ENCODE measurements around the gene CLK4.

Gene CLK4

DNA sequence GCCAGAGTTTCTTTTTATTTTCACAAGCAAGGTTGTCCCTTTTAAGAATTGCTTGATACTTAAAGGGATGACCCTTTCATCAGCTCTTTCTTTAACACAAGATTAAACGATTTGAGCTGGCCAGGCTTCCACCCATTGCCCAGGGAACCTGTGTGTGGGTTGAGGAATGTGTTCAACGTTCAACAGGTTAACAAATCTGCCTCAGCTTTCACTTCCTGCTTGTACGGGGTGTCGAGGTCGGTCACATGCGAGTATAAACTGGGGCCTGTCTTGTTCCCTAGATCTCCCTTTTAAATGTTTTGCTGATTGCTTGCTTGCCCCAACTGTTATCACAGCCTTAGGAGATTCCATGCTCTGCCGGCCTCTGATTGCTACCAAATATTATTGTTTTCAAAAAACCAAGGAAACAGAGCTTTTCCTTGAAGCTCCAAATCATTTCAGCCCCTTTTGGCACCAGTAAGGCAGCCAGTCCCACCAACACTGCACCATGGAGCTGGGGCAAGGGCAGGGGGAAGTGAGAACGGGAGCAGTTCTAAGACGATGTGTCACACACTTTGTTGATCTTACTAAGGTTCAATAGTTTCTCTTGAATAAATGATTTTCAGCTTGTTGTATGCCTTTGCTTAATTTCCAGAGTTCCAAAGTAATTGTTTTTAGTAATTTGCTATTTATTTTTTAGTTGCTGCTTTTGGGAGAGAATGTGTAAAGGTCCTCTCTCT lies 10.7 kb upstream of the CLK4 start:
- no peak for DNase-seq

DNA sequence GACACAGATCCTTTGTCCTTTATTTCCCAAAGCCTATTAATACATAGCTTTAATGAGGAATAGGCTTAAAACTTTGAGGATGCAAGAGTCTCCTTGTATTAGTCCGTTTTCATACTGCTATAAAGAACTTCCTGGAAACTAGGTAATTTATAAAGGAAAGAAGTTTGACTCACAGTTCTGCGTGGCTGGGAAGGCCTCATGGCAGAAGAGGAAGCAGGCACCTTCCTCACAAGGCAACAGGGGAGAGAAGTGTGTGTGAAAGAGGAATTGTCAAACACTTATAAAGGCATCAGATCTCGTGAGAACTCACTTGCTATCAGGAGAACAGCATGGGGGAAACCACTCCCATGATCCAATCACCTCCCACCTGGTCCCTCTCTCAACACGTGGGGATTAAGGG lies 5.4 kb upstream of the CLK4 start:
- DNase-seq = no peak

DNA sequence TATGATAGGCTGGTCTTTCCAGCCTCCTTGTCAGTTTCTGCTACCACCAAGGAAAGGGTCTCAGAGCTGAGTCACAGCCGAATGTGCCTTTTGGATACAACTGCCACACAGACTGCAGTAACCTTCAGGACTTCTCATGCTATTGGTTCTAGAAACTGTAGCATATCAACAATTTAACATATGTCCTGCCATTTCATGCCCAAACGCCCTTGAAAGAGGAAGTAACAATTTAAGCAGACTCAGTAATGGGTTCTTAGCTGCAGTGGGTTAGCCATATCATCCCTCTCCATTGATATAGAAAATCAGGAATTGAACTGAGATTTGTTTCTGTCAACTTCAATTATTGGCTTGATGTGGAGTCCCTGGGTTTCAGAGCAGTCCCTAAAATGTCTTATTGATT lies 4.1 kb upstream of the CLK4 start:
- DNase-seq = no peak

DNA sequence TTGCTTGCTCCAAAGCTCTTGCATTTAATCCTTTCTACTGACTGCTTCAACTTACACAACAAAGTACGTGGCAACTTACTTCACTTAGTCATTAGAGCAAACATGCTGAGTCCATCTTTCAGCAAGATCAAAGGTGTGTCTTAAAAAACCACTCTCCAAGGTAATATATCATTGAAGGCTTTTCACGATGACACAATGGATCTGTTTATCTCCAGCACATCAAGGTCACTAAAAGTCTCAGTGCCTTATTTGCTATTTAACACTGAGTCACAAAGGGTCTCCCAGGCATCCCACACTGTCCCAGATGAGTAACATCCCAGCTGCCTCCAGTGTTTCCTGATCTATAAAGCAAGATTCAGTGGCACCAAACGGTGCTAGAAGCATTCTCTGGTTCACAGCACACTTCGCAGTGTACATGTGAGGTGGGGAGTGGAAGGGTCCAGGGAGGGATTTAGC lies 3.7 kb upstream of the CLK4 start:
- DNase-seq = peak; percentile 45

DNA sequence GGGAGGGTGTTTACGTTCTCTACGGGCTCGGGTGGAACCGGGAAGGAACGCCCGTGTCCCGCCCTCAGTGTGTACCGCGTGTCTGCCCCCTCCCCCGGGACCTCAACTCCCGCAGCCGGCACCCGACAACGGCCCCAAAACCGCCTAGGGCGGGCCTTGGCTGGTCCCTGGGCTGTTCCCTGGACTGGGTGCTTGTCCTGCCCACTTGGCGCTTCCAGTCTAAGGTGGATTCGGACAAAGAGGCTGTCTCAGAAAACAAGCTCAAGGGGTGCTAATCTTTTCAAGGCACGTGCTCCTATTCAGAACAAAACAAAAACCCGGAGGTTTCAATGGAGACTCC lies 379 bp upstream of the CLK4 start:
- DNase-seq = no peak

GRCh38 chr5:178625679-178626483 lies 969 bp downstream of the CLK4 start:
- DNase-seq = peak; percentile 12

DNA sequence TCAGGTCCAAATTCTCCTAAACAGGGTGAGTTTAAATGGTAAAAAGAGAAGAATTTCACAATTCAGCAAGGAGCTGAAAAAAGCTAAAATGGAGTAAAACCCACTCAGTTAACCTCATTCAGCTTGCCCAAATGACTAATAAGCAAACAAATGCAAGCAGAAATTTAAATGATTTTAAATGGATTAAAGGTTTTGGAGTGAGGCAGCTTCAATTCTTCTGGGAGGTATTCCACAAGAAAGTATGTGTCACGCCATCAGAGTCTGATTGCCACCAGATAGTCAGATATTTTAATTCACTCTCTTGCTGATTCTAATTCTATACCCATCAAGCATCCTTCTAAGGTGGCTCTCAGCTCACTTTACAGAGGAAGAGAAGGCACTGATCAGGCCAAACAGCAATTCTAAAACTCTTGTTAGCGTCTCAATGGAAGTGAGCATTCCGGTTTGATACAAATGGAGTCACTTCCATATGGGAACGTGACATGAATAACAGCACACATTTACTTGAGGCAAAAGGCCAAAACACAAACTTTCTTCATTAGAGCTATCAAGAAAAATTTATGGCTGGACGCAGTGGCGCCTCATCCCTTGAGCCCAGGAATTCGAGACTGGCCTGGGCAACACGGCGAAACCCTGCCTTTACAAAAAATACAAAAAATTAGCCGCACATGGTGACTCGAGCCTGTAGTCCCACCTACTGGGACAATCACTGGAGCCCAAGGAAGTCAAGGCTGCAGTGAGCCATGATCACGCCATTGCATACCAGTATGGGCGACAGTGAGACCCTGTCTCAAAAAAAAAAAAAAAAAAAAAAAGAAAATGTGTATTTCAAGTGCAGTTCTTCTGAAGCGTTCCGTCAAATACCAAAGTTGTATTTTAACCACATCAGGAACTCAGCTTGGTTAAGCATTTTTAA lies 2.0 kb downstream of the CLK4 start:
- peak; percentile 27 for DNase-seq

GRCh38 chr5:178622679-178623247 lies 4.1 kb downstream of the CLK4 start:
- no peak for DNase-seq

GRCh38 chr5:178619390-178619789 lies 7.5 kb downstream of the CLK4 start:
- DNase-seq = no peak

GRCh38 chr5:178612299-178612698 lies 14.6 kb downstream of the CLK4 start:
- DNase-seq = no peak

- peak; percentile 27 for DNase-seq
These were observed 20.6 kb downstream of the CLK4 start for GRCh38 chr5:178606269-178606668.

GRCh38 chr5:178605788-178606187 lies 21.1 kb downstream of the CLK4 start:
- DNase-seq = no peak

GRCh38 chr5:178602752-178603151 lies 24.1 kb downstream of the CLK4 start:
- DNase-seq = peak; percentile 18

DNA sequence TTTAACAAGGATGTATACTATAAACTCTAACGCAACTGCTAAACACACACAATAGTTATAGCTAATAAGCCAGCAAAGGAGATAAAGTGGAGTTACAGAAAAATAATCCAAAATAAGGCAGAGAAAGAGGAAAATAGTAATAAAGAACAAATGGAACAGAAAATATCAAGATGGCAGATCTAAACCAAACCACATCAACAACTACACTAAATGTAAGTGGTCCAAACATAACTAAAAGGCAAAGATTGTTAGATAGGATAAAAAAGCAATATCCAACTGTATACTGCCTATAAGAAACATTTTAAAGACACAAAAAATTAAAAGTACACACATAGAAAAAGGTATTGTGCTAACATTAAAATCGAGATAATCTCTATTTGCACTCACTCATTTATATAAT lies 31.1 kb downstream of the CLK4 start:
- DNase-seq = no peak

DNA sequence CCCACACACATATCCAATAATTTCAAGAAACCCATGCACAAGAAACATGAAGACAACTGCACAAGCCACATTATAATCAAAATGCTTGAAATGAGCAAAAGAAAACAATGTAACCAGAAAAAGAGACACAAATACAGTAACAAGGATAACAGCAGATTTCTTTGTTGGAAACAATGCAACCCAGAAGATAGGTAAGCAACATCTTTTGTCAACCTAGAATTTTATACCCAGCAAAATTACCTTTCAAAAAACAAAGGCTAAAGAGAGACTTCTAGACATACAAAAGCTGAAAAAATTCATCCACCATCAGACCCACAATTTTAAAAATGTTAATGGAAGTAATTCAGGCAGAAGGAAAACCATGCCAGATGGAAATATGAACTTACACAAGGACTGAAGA lies 31.7 kb downstream of the CLK4 start:
- no peak for DNase-seq

GRCh38 chr5:178590924-178591423 lies 35.9 kb downstream of the CLK4 start:
- DNase-seq = no peak

- peak; percentile 40 for DNase-seq
These were observed 36.5 kb downstream of the CLK4 start, which contains the start of gene COL23A1 for GRCh38 chr5:178590141-178590923. TSS of gene COL23A1 (minus strand) at chr5:178590393.

- DNase-seq = peak; percentile 24
These were observed 37.4 kb downstream of the CLK4 start for GRCh38 chr5:178589180-178590140.

DNA sequence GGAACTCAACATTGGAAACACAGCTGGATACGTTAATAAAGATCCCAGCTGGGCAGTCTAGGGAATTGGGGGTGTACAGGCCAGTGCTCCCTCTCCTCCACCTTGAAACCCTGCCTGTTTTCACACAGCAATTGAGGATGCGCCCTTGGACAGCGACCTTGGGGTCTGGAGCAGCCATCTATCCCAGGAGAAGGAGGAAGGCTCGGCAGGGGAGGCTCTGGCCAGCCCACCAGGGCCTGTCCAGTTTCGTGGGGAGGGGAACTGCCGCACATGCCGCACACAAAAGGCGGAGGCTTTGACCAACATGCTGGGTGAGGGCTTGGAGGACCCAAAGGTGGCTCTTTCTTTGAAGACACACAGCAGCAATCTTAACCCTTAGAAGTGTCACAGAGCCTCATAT lies 38.1 kb downstream of the CLK4 start:
- no peak for DNase-seq

- DNase-seq = no peak
These were observed 38.9 kb downstream of the CLK4 start for GRCh38 chr5:178587763-178588611.
